ENCODE data around the gene FYN. TPM values are rescaled to one million over a fixed set of nuclear protein-coding genes. Genes with fewer than 3 reads are reported as not detected.

FYN gene
- polyA plus RNA-seq, 1 donor (not counting 4 experiments of a cell fraction or from before 2014, with no cell fraction given): 24.7 TPM

DNA sequence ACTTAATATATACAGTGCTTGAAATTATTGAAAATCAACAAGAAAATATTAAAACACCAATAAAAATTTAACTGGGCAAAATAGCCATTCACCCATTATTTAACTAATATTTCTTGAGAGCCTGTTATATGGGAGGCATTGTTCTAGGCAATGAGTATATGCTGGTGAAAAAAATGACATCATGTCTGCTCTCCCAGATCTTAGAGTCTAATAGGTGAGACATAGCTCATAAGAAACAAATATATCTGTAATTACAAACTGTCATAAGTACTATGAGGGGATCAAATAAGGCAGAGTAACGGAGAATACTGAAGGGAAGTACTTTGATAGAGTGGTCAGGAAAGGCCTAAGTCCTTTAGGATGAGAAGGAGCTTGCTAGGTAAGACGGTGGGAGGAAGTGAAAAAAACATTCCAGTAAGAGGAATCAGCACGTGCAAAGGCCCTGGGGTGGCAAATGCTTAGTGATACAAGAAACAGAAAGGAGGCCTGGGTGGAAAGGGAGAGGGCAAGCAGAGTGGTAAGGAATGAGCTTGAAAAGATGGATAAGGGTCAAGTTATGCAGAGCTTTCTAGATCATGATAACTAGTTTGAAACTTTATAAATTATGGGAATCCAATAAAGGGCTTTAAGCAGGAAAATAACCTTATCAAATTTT lies 12.2 kb upstream of the FYN start:
- no peak for DNase-seq (ENCODE audit: low read depth, low spot score)
- Histone ChIP-seq H4K20me1 (ENCODE audit: control insufficient read depth, extremely low read depth, insufficient read depth, low read length) (no peaks in the 10 kb centered on the region), H3K36me3 (ENCODE audit: control insufficient read depth in 2 of 2, extremely low read depth in 1 of 2, insufficient read depth in 2 of 2, low read length in 2 of 2) (no peaks in the 10 kb centered on the region), H3K79me2 (ENCODE audit: control insufficient read depth, insufficient read depth, low read length) (no peaks in the 10 kb centered on the region), H3K4me2 (ENCODE audit: control insufficient read depth, extremely low read depth, insufficient read depth, low read depth, low read length) (no peak overlapping the region), H3K4me3 (ENCODE audit: control insufficient read depth in 2 of 3, extremely low read depth in 1 of 3, insufficient read depth in 2 of 3, low read depth in 1 of 3, low read length in 3 of 3) (no peak overlapping the region), H3K9me3 (ENCODE audit: control insufficient read depth, low read depth, low read length) (no peaks in the 10 kb centered on the region), H3K9me1 (ENCODE audit: control insufficient read depth, extremely low read depth, insufficient read depth, low read length) (no peaks in the 10 kb centered on the region), H3K4me1 (ENCODE audit: control insufficient read depth, extremely low read depth, insufficient read depth, low read length) (no peaks in the 10 kb centered on the region), H3K27me3 (ENCODE audit: control insufficient read depth, extremely low read depth, insufficient read depth, low read length) (no peaks in the 10 kb centered on the region), H3K9ac (ENCODE audit: control insufficient read depth, extremely low read depth, insufficient read depth, low read length) (no peak overlapping the region), H3K27ac (ENCODE audit: control insufficient read depth, insufficient read depth, low read length) (no peak overlapping the region), H2AFZ (ENCODE audit: control insufficient read depth, low read length) (no peak overlapping the region)
- dilution Hi-C loops (cut with MboI; ENCODE audit: extremely low pct_ligation_motif_present, low sequenced_read_pairs): no loop called here
- TF ChIP-seq, protein P1, sequence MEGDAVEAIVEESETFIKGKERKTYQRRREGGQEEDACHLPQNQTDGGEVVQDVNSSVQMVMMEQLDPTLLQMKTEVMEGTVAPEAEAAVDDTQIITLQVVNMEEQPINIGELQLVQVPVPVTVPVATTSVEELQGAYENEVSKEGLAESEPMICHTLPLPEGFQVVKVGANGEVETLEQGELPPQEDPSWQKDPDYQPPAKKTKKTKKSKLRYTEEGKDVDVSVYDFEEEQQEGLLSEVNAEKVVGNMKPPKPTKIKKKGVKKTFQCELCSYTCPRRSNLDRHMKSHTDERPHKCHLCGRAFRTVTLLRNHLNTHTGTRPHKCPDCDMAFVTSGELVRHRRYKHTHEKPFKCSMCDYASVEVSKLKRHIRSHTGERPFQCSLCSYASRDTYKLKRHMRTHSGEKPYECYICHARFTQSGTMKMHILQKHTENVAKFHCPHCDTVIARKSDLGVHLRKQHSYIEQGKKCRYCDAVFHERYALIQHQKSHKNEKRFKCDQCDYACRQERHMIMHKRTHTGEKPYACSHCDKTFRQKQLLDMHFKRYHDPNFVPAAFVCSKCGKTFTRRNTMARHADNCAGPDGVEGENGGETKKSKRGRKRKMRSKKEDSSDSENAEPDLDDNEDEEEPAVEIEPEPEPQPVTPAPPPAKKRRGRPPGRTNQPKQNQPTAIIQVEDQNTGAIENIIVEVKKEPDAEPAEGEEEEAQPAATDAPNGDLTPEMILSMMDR (optimal IDR thresholded peaks at IDR 0.05 in 1 of 3, IDR thresholded peaks at IDR 0.05 in 1 of 3, conservative IDR thresholded peaks at IDR 0.05 in 1 of 3; ENCODE audit: extremely low read depth in 1 of 3, insufficient read depth in 2 of 3, low read length in 3 of 3): no peak
- no peak for TF ChIP-seq EZH2 (IDR thresholded peaks at IDR 0.05; ENCODE audit: low read length)
- no peak for FAIRE-seq

DNA sequence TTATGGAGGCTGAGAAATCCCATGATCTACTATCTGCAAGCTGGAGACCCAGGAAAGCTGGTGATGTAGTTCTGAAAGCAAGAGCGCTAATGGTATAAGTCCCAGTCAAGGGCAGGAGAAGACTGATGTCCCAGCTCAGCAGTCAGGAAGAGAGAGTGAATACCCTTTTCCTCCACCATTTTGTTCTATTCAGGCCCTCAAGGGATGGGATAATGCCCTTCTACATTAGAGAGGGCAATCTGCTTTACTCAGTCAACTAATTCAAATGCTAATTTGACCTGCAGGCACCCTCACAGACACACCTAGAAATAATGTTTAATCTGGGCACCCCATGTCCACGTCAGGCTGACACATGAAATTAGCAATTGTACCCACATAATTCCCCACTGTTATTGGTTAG lies 10.8 kb upstream of the FYN start:
- Histone ChIP-seq H2AFZ (ENCODE audit: control insufficient read depth, low read length) (no peak overlapping the region), H3K4me3 (ENCODE audit: control insufficient read depth in 2 of 3, extremely low read depth in 1 of 3, insufficient read depth in 2 of 3, low read depth in 1 of 3, low read length in 3 of 3) (no peak overlapping the region), H4K20me1 (ENCODE audit: control insufficient read depth, extremely low read depth, insufficient read depth, low read length) (no peaks in the 10 kb centered on the region), H3K9me1 (ENCODE audit: control insufficient read depth, extremely low read depth, insufficient read depth, low read length) (no peaks in the 10 kb centered on the region), H3K36me3 (ENCODE audit: control insufficient read depth in 2 of 2, extremely low read depth in 1 of 2, insufficient read depth in 2 of 2, low read length in 2 of 2) (no peaks in the 10 kb centered on the region), H3K4me1 (ENCODE audit: control insufficient read depth, extremely low read depth, insufficient read depth, low read length) (peaks cover 3% of the 10 kb centered on the region), H3K79me2 (ENCODE audit: control insufficient read depth, insufficient read depth, low read length) (no peaks in the 10 kb centered on the region), H3K9ac (ENCODE audit: control insufficient read depth, extremely low read depth, insufficient read depth, low read length) (no peak overlapping the region), H3K4me2 (ENCODE audit: control insufficient read depth, extremely low read depth, insufficient read depth, low read depth, low read length) (no peak overlapping the region), H3K27me3 (ENCODE audit: control insufficient read depth, extremely low read depth, insufficient read depth, low read length) (no peaks in the 10 kb centered on the region), H3K27ac (ENCODE audit: control insufficient read depth, insufficient read depth, low read length) (no peak overlapping the region), H3K9me3 (ENCODE audit: control insufficient read depth, low read depth, low read length) (no peaks in the 10 kb centered on the region)
- FAIRE-seq (no peak), DNase-seq (ENCODE audit: low read depth, low spot score) (no peak)
- dilution Hi-C loops (cut with MboI; ENCODE audit: extremely low pct_ligation_motif_present, low sequenced_read_pairs): no loop called here
- TF ChIP-seq EZH2 (IDR thresholded peaks at IDR 0.05; ENCODE audit: low read length): no peak
- TF ChIP-seq, protein P1 (optimal IDR thresholded peaks at IDR 0.05 in 1 of 3, IDR thresholded peaks at IDR 0.05 in 1 of 3, conservative IDR thresholded peaks at IDR 0.05 in 1 of 3; ENCODE audit: extremely low read depth in 1 of 3, insufficient read depth in 2 of 3, low read length in 3 of 3): no peak
